PC-3 (cell line): Measurements from ENCODE around the gene LRRC59.

ENCODE experiments used
- CTCF ChIP-seq: fragments of 300-600 bp; sonication (generic); conservative IDR thresholded peaks from 2 replicates; pipeline ENCODE4 v1.5.1; 2017; ENCODE audit warnings: antibody characterized with exemption, low read depth, mild to moderate bottlenecking, low read length
- EZH2 ChIP-seq: fragments of 300-600 bp; sonication (generic); IDR thresholded peaks from one replicate; pipeline ENCODE4 v1.6.1; 2017; ENCODE audit warnings: antibody characterized with exemption, mild to moderate bottlenecking, low read length; ENCODE audit not compliant: unreplicated experiment

- no peak for TF ChIP-seq CTCF
- TF ChIP-seq EZH2, result no peak
Observed at GRCh38 chr17:50437409-50437808, 40.1 kb upstream of the LRRC59 start.
